Measurements from ENCODE around the gene RIF1.

DNA sequence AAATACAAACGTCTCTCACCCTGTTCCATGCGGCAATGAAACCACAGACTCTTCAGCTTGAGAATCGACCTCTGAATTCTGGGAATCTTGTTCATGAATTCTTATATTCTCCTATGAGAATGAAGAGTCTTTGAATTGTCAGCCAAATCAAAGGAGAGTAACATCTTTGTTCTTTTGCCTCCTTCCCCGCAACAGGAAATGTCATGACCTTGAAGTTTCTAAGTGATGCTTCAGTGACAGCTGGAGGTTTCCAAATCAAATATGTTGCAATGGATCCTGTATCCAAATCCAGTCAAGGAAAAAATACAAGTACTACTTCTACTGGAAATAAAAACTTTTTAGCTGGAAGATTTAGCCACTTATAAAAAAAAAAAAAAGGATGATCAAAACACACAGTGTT, 30.5 kb upstream of the RIF1 start:
- TF ChIP-seq EZH2 (IDR thresholded peaks at IDR 0.05; ENCODE audit: insufficient read depth, poor library complexity, severe bottlenecking): no peak
- TF ChIP-seq EZH2phosphoT487 (IDR thresholded peaks at IDR 0.05; ENCODE audit: insufficient read depth, low read depth): no peak
